OCI-LY1 (cell line): ENCODE measurements around the gene HNRNPA2B1.

Experiments
- H2AFZ ChIP-seq: fragments of 200-600 bp; sonication (generic), shearing (Covaris generic); 2 replicates; pipeline ENCODE4 v1.6.0; 2014; ENCODE audit warnings: antibody characterized with exemption, mild to moderate bottlenecking, low read length
- H3F3A ChIP-seq: fragments of 200-600 bp; sonication (generic), shearing (Covaris generic); 2 replicates; pipeline ENCODE4 v1.6.0; 2014; ENCODE audit warnings: mild to moderate bottlenecking, antibody characterized with exemption, low read length, moderate library complexity; ENCODE audit not compliant: insufficient read depth
- H3K27ac ChIP-seq: fragments of 200-600 bp; sonication (generic); 2 replicates; pipeline ENCODE4 v1.5.1; 2014; ENCODE audit warnings: low read length, mixed run types, mild to moderate bottlenecking, low read depth; ENCODE audit not compliant: poor library complexity, severe bottlenecking
- H3K27me3 ChIP-seq: fragments of 200-600 bp; sonication (generic); 2 replicates; pipeline ENCODE4 v1.6.0; 2014; ENCODE audit warnings: antibody characterized with exemption, mild to moderate bottlenecking, low read length, moderate library complexity; ENCODE audit not compliant: insufficient read depth
- H3K36me3 ChIP-seq: fragments of 200-600 bp; sonication (generic); 2 replicates; pipeline ENCODE4 v1.6.1; 2014; ENCODE audit warnings: mild to moderate bottlenecking, antibody characterized with exemption, low read length, moderate library complexity, mixed read lengths; ENCODE audit not compliant: insufficient read depth
- H3K4me1 ChIP-seq: fragments of 200-600 bp; sonication (generic); 2 replicates; pipeline ENCODE4 v1.5.1; 2014; ENCODE audit warnings: mild to moderate bottlenecking, low read length, moderate library complexity; ENCODE audit not compliant: insufficient read depth, severe bottlenecking
- H3K4me2 ChIP-seq: fragments of 200-600 bp; sonication (generic), shearing (Covaris generic); 2 replicates; pipeline ENCODE4 v1.6.1; 2014; ENCODE audit warnings: low read length
- H3K4me3 ChIP-seq: fragments of 200-600 bp; sonication (generic); 2 replicates; pipeline ENCODE4 v1.5.1; 2014; ENCODE audit warnings: low read length, low read depth, mild to moderate bottlenecking, mixed read lengths; ENCODE audit not compliant: poor library complexity, severe bottlenecking
- H3K79me2 ChIP-seq: fragments of 200-600 bp; shearing (Covaris generic); 2 replicates; pipeline ENCODE4 v1.6.1; 2016; ENCODE audit warnings: mixed run types, low read length, mixed read lengths; ENCODE audit not compliant: insufficient read depth
- H3K9ac ChIP-seq: fragments of 200-600 bp; sonication (generic), shearing (Covaris generic); 2 replicates; pipeline ENCODE4 v1.6.1; 2014; ENCODE audit warnings: mild to moderate bottlenecking, low read length, mixed read lengths
- H3K9me2 ChIP-seq: fragments of 200-600 bp; sonication (generic), shearing (Covaris generic); 2 replicates; pipeline ENCODE4 v1.6.1; 2014; ENCODE audit warnings: low read depth, mild to moderate bottlenecking, low read length, mixed read lengths
- H3K9me3 ChIP-seq: fragments of 200-600 bp; shearing (Covaris generic); 2 replicates; pipeline ENCODE4 v1.6.1; 2014; ENCODE audit warnings: low read length, mixed read lengths
- H4K20me1 ChIP-seq: fragments of 200-600 bp; sonication (generic), shearing (Covaris generic); 2 replicates; pipeline ENCODE4 v1.6.0; 2016; ENCODE audit warnings: mild to moderate bottlenecking, low read length; ENCODE audit not compliant: insufficient read depth
- CTCF ChIP-seq: fragments of 200-600 bp; sonication (generic), shearing (Covaris generic); IDR thresholded peaks from 2 replicates; pipeline ENCODE4 v1.5.1; 2017; ENCODE audit warnings: mild to moderate bottlenecking, antibody characterized with exemption, low read length, moderate library complexity, mixed read lengths
- EZH2 ChIP-seq: fragments of 200-600 bp; sonication (generic), shearing (Covaris generic); IDR thresholded peaks from 2 replicates; pipeline ENCODE4 v1.8.0; 2017; ENCODE audit warnings: borderline replicate concordance, mixed run types, mild to moderate bottlenecking, antibody characterized with exemption, low read length, moderate library complexity, mixed read lengths

HNRNPA2B1 gene

GRCh38 chr7:26141077-26141476 lies 59.5 kb downstream of the HNRNPA2B1 start:
- Histone ChIP-seq H3K9ac (no peak overlapping the region), H2AFZ (no peak overlapping the region), H3K9me3 (peaks cover 2% of the 10 kb centered on the region; the same call in 1 of the 2 replicates), H3K79me2 (no peaks in the 10 kb centered on the region), H3K4me3 (no peak overlapping the region), H3K36me3 (no peaks in the 10 kb centered on the region), H3K4me2 (no peak overlapping the region), H3F3A (no peaks in the 10 kb centered on the region), H4K20me1 (no peaks in the 10 kb centered on the region), H3K4me1 (no peaks in the 10 kb centered on the region), H3K9me2 (no peaks in the 10 kb centered on the region), H3K27ac (no peak overlapping the region), H3K27me3 (no peaks in the 10 kb centered on the region; the same call in 1 of the 2 replicates)
- TF ChIP-seq EZH2, result no peak
- no peak for TF ChIP-seq CTCF

GRCh38 chr7:26140380-26140779 lies 60.2 kb downstream of the HNRNPA2B1 start:
- no peak overlapping the region for H2AFZ ChIP-seq
- H3K27ac ChIP-seq, result no peak overlapping the region
- no peaks in the 10 kb centered on the region for H4K20me1 ChIP-seq
- no peaks in the 10 kb centered on the region; the same call in 1 of the 2 replicates for H3K27me3 ChIP-seq
- TF ChIP-seq CTCF (no peak), EZH2 (no peak)
- no peak overlapping the region for H3K9ac ChIP-seq
- H3F3A ChIP-seq, result no peaks in the 10 kb centered on the region
- H3K79me2 ChIP-seq, result no peaks in the 10 kb centered on the region
- no peaks in the 10 kb centered on the region for H3K9me2 ChIP-seq
- H3K4me1 ChIP-seq, result no peaks in the 10 kb centered on the region
- no peak overlapping the region for H3K4me3 ChIP-seq
- no peaks in the 10 kb centered on the region; the same call in 1 of the 2 replicates for H3K36me3 ChIP-seq
- H3K4me2 ChIP-seq, result no peak overlapping the region
- H3K9me3 ChIP-seq, result no peaks in the 10 kb centered on the region
